Endothelial cell (in vitro differentiated cells): ENCODE measurements around the gene STT3B. TPM values are rescaled to one million over a fixed set of nuclear protein-coding genes. Genes with fewer than 3 reads are reported as not detected.

Experiments used
- DNase-seq: peaks from one replicate; pipeline ENCODE4 v3.0.0; 2021; ENCODE audit warnings: low spot score
- H3K27ac Mint-ChIP-seq: one replicate; pipeline ENCODE4 v1.8.0; 2021; ENCODE audit warnings: mixed read lengths, inconsistent platforms; ENCODE audit not compliant: unreplicated experiment
- H3K27me3 Mint-ChIP-seq: one replicate; pipeline ENCODE4 v1.8.0; 2021; ENCODE audit warnings: mild to moderate bottlenecking, moderate library complexity, mixed read lengths, inconsistent platforms; ENCODE audit not compliant: unreplicated experiment
- H3K36me3 Mint-ChIP-seq: one replicate; pipeline ENCODE4 v1.8.0; 2021; ENCODE audit warnings: mild to moderate bottlenecking, low read depth, mixed read lengths, inconsistent platforms; ENCODE audit not compliant: unreplicated experiment
- H3K4me1 Mint-ChIP-seq: one replicate; pipeline ENCODE4 v1.8.0; 2021; ENCODE audit warnings: mild to moderate bottlenecking, mixed read lengths, inconsistent platforms; ENCODE audit not compliant: unreplicated experiment
- H3K4me3 Mint-ChIP-seq: one replicate; pipeline ENCODE4 v1.8.0; 2021; ENCODE audit warnings: mild to moderate bottlenecking, mixed read lengths, inconsistent platforms; ENCODE audit not compliant: unreplicated experiment
- H3K9me3 Mint-ChIP-seq: one replicate; pipeline ENCODE4 v1.8.0; 2021; ENCODE audit warnings: mixed read lengths, inconsistent platforms; ENCODE audit not compliant: unreplicated experiment
- total RNA-seq: library from RNA; stranded (reverse); fragmentation: NEBNext Ultra II Directional; extraction: Animal tissue kit (Norgen Biotek cat#: 25700); gene quantifications from one replicate; pipeline ENCODE4 v1.2.1, GENCODE V29; 2021; ENCODE audit not compliant: unreplicated experiment
- TF ChIP-seq, protein P1 (sequence below): fragments of 200-600 bp; sonication (generic); IDR thresholded peaks from one replicate; pipeline ENCODE4 v1.5.0; 2021; ENCODE audit warnings: antibody characterized with exemption; ENCODE audit not compliant: unreplicated experiment

STT3B gene
- total RNA-seq, 1 donor from 2014 or later, result 103 TPM

DNA sequence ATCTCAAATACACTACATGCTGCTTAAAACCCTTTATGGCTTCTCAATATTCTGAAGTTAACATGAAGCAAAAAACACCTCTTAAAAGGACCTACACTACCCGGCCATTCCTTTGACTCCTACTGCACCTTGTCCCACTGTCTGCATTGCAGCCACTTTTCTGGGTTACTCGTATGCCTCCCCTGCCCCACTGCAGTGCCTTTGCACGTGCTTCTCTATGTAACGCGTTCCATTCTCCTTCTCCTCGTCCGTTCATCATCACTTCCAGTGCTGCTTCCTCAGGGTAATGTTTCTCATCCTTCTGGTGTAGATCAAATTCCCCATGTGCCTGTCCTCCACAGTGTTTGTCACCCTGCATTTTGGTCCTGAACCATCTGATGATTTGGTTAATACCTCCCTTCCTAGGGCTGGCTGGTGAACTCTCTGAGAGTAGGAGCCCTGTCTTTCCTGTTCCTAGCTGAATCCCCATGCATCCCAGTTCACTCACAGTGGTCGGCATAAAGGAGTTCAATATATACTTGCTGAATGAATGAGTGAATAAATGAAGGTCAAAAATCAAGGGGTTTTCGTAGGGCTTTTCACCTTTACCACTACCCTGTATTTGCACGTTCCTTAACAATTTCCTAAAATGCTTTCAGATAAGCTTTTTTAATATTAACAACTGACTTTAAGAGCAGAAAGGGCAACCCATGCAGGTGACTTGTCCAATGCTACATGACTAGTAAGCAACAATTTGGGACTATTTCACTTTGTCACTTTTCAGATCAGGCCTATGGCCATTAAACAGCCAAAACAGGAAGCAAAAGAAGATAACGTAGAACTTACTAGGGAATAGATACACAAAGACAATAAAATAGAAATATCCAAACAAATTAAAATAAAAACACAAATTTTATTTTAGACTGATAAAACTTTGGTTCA, 2.4 kb upstream of the STT3B start:
- Mint-ChIP-seq H3K27ac (no peak overlapping the region), H3K4me3 (no peak overlapping the region)

DNA sequence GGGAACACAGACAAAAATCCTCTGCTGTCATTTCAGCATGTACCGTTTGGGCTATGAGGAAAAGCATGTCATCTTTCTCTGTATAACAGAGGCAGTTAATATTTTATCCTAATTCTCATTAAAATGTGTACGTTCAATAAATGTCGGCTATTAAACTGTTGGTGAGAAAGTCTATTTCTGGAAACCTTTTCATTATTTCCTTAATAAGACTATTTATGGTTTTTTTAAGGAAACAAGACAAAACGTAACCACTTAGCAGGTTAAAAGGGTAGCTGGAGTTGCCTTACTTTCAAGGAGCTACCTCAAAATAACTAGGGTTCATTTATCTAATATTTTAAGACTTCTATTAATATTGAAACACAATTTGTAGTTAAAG, 1.8 kb upstream of the STT3B start:
- Mint-ChIP-seq H3K36me3 (no peaks in the 10 kb centered on the region), H3K27me3 (peaks cover 9% of the 10 kb centered on the region), H3K27ac (no peak overlapping the region), H3K4me3 (no peak overlapping the region), H3K4me1 (peaks cover 17% of the 10 kb centered on the region), H3K9me3 (no peaks in the 10 kb centered on the region)
- DNase-seq, result no peak
- TF ChIP-seq, protein P1, sequence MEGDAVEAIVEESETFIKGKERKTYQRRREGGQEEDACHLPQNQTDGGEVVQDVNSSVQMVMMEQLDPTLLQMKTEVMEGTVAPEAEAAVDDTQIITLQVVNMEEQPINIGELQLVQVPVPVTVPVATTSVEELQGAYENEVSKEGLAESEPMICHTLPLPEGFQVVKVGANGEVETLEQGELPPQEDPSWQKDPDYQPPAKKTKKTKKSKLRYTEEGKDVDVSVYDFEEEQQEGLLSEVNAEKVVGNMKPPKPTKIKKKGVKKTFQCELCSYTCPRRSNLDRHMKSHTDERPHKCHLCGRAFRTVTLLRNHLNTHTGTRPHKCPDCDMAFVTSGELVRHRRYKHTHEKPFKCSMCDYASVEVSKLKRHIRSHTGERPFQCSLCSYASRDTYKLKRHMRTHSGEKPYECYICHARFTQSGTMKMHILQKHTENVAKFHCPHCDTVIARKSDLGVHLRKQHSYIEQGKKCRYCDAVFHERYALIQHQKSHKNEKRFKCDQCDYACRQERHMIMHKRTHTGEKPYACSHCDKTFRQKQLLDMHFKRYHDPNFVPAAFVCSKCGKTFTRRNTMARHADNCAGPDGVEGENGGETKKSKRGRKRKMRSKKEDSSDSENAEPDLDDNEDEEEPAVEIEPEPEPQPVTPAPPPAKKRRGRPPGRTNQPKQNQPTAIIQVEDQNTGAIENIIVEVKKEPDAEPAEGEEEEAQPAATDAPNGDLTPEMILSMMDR, result no peak

More for the DNA sequence above, 2.4 kb upstream of the STT3B start:
- H3K36me3 Mint-ChIP-seq, result no peaks in the 10 kb centered on the region
- DNase-seq, result no peak
- H3K27me3 Mint-ChIP-seq, result peaks cover 9% of the 10 kb centered on the region
- peaks cover 15% of the 10 kb centered on the region for H3K4me1 Mint-ChIP-seq
- TF ChIP-seq, protein P1, result no peak
- no peaks in the 10 kb centered on the region for H3K9me3 Mint-ChIP-seq

- Mint-ChIP-seq H3K4me1 (peaks cover 22% of the 10 kb centered on the region), H3K9me3 (no peaks in the 10 kb centered on the region), H3K27me3 (peaks cover 9% of the 10 kb centered on the region), H3K36me3 (no peaks in the 10 kb centered on the region), H3K27ac (peak overlapping the region; percentile 79), H3K4me3 (peak overlapping the region; percentile 93)
- DNase-seq, result no peak
- TF ChIP-seq, protein P1, result no peak
Measured at GRCh38 chr3:31531452-31531991, 1.2 kb upstream of the STT3B start.

- peak; percentile 99 for DNase-seq
- peaks cover 23% of the 10 kb centered on the region for H3K4me1 Mint-ChIP-seq
- H3K9me3 Mint-ChIP-seq, result no peaks in the 10 kb centered on the region
- H3K4me3 Mint-ChIP-seq, result peak overlapping the region; percentile 93
- H3K27ac Mint-ChIP-seq, result peak overlapping the region; percentile 93
- no peaks in the 10 kb centered on the region for H3K36me3 Mint-ChIP-seq
- peaks cover 9% of the 10 kb centered on the region for H3K27me3 Mint-ChIP-seq
- TF ChIP-seq, protein P1, result no peak
Measured at GRCh38 chr3:31531992-31532586, 636 bp upstream of the STT3B start.
